ENCODE results near the gene FZR1.

Gene FZR1

DNA sequence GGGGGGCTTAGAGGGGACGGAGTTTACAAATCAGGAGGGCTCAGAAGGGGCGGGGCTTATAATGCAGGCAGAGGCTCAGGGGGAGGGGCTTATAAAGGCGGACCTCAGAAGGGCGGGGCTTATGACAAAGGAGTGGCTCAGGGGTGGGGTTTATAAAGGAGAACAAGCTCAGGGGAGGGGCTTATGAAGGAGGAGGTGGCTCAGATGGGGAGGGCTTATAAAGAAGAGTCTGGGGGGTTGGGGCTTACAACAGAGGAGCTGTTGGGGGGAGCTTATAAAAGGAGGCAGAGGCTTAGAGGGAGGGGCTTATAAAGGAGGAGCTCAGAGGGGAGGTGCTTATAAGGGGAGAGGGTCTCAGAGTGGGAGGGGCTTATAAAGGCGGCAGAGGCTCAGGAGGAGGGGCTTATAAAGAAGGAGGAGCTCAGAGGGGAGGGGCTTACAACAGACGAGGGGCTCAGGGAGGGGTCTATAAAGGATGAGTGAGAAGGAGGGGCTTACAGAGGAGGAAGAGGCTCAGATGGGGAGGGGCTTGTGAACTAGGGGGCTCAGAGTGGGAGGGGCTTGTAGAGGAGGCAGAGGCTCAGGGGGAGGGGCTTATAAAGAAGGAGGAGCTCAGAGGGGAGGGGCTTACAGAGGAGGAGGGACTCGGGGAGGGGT, 26.8 kb upstream of the FZR1 start:
- TF ChIP-seq, protein P1, sequence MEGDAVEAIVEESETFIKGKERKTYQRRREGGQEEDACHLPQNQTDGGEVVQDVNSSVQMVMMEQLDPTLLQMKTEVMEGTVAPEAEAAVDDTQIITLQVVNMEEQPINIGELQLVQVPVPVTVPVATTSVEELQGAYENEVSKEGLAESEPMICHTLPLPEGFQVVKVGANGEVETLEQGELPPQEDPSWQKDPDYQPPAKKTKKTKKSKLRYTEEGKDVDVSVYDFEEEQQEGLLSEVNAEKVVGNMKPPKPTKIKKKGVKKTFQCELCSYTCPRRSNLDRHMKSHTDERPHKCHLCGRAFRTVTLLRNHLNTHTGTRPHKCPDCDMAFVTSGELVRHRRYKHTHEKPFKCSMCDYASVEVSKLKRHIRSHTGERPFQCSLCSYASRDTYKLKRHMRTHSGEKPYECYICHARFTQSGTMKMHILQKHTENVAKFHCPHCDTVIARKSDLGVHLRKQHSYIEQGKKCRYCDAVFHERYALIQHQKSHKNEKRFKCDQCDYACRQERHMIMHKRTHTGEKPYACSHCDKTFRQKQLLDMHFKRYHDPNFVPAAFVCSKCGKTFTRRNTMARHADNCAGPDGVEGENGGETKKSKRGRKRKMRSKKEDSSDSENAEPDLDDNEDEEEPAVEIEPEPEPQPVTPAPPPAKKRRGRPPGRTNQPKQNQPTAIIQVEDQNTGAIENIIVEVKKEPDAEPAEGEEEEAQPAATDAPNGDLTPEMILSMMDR (IDR thresholded peaks at IDR 0.05; ENCODE audit: extremely low read depth, insufficient read depth, missing control alignments) = no peak
- in situ Hi-C loops (cut with MboI; ENCODE audit: low pct_unique_long_range_greater_than_20kb, low sequenced_read_pairs, unreplicated experiment) = loop anchor here (25.0 kb wide), 1 partner anchor 517 kb away; no protein-coding TSS in a partner anchor
- DNase-seq (ENCODE audit: low spot score) = peak; percentile 83

DNA sequence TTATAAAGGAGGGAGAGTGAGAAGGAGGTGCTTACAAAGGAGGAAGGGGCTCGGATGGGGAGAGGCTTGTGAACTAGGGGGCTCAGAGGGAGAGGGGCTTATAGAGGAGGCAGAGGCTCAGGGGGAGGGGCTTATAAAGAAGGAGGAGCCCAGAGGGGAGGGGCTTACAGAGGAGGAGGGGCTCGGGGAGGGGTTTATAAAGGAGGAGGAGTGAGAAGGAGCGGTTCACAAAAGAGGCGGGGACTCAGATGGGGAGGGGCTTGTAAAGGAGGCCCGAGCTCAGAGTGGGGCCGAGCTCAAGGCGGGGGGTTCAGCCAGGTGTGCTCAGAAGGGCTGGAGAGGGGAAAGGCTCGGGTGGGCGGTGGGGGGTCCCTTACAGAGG, 26.3 kb upstream of the FZR1 start:
- no peak for DNase-seq (ENCODE audit: low spot score)
- TF ChIP-seq, protein P1 (IDR thresholded peaks at IDR 0.05; ENCODE audit: extremely low read depth, insufficient read depth, missing control alignments) = no peak
- in situ Hi-C loops (cut with MboI; ENCODE audit: low pct_unique_long_range_greater_than_20kb, low sequenced_read_pairs, unreplicated experiment) = loop anchor here (25.0 kb wide), 1 partner anchor 518 kb away; no protein-coding TSS in a partner anchor

DNA sequence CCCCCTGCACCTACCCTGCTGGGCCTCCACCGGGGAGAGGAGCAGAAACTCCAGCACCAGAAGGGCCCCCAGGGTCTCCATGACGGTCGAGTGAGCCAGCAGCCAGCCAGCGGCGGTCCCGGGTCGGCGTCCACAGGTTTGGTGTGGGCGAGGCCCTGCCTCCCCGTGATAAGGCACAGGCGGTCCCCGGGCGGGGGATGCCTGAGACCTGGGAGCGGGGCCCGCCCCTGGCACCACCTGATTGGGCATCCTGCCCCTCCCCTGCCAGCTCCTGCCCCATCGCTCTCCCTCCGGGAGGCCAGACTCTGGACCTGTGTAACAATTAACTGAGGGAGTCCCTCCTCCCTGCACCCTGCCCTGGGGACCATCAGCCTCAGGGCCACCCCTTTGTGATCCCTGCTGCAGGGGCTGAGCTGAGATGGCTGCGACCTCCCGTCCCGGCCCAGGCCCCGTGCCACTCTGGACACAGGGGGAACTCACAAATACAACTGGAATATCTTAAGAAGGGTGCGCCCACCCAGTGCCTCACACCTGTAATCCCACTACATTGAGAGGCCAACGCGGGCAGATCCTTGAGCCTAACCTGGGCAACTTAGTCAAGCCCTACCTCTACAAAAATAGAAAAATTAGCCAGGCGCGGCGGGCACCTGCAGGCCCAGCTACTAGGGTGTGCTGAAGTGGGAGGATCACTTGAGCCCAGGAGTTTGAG, 25.6 kb upstream of the FZR1 start, which contains the start of gene SMIM24:
Gene SMIM24 (minus strand): TSS at position 143 of the 709 bp plus-strand sequence. CDS start 62 bp downstream, at position 81.
- DNase-seq (ENCODE audit: low spot score) = no peak
- in situ Hi-C loops (cut with MboI; ENCODE audit: low pct_unique_long_range_greater_than_20kb, low sequenced_read_pairs, unreplicated experiment) = loop anchor here (25.0 kb wide), 1 partner anchor 518 kb away; no protein-coding TSS in a partner anchor
- TF ChIP-seq, protein P1 (IDR thresholded peaks at IDR 0.05; ENCODE audit: extremely low read depth, insufficient read depth, missing control alignments) = no peak

DNA sequence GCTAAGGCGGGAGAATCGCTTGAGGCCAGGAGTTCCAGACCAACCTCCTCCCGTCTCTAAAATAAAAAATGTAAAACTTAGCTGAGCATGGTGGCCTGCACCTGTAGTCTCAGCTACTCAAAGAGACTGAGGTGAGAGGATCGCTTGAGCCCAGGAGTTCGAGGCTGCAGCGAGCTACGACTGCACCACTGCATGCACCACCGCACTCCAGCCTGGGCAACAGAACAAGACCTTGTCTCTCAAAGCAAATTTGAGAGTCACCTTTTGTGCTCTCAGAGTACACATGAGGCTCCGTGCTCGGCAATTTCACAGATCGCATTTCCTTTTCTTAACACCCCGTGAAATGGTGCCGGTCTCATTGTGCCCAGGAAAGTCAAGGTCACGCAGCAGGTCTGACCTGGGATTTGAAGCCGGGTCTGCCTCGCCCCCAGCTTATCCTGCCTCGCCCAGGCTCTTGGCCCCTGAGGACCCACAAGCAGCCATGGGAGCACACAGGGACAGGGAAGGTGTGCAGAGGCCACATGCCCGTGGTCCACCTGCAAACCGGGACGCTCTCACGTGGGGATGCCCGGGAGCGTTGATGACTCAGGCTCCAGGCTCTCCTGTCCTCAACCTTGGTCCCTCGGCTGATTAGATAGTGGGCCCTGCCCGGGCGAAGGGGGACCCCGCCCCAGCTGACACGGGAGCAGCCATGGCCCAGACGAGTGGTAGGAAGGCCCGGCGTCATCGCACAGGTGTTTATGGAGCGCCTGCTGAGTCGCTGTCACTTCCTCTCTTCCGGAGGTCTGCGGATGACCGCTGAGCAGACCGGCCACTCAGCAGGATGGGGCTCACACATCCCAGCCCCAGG, 24.6 kb upstream of the FZR1 start:
- in situ Hi-C loops (cut with MboI; ENCODE audit: low pct_unique_long_range_greater_than_20kb, low sequenced_read_pairs, unreplicated experiment) = loop anchor here (25.0 kb wide), 1 partner anchor 519 kb away; no protein-coding TSS in a partner anchor
- no peak for DNase-seq (ENCODE audit: low spot score)
- TF ChIP-seq, protein P1 (IDR thresholded peaks at IDR 0.05; ENCODE audit: extremely low read depth, insufficient read depth, missing control alignments) = no peak

DNA sequence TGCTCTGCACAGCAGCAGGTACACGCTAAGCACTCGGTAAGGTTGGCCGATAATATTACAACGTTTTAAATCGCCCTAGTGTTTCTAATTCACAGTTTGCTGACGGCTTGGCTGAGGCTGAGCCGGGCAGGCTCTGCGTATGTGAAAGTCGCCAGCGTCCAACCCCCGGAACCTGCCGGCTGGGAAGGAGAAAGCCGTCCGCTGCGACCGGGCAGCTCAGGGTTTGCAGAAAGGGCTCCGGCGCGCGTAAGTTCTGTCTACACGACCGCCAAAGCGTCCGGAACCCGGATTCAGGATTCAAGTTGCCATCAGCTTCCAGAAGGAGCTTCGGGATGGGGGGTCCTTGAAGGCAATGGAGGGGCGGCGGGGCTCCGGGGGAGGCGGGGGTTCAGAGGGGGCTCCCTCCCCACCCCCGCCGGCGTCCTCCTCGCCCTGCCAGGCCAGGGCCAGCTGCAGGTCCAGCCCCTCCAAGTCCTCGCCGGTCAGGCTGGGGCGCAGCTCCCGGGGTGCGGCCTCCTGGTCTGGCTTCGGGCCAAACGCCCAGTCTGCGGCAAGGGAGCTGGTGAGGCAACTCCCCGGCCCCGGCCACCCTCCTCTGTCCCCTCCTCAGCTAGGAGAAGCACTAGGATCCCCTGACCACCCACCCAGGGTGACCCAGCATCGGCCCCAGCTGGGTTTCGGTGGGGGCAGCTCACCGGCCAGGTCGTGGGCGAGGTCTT, 23.4 kb upstream of the FZR1 start:
- no peak for DNase-seq (ENCODE audit: low spot score)
- TF ChIP-seq, protein P1 (IDR thresholded peaks at IDR 0.05; ENCODE audit: extremely low read depth, insufficient read depth, missing control alignments) = no peak
- in situ Hi-C loops (cut with MboI; ENCODE audit: low pct_unique_long_range_greater_than_20kb, low sequenced_read_pairs, unreplicated experiment) = loop anchor here (25.0 kb wide), 1 partner anchor 520 kb away; no protein-coding TSS in a partner anchor
